ENCODE results near the gene ATP1A3.

DNA sequence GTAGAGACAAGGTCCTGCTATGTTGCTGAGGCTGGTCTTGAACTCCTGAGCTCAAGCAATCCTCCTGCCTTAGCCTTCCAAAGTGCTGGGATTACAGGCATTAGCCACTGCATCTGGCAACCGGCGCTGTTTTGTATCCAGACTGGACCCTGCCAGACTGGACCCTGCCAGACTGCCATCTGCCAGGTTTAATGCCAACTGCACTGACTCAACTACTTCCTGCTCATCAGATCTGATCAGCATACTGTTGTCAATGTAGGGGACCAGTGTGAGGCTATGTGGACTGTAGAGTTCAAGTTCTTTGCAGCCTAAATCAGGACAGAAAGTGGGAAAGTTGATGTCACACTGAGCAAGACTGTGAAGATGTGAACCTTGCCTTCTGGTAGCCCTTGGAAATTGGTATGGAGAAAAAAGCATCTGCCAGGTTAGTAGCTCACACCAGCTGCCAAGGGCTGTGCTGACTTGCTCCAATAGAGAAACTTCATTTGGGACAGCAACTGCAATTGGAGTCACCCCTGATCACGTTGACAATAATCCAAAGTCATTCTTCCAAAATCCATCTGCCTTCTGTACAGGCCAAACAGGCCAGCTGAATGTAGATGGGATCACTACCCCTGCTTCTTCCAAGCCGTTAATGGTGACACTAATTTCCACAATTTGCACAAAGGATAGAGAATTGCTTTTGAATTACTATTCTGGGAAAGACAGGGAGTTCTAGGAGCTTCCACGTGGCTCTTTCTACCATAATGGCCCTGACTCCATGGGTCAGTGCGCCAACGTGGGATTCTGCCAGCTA is 36.8 kb upstream of the ATP1A3 start:
- TF ChIP-seq SIN3A (IDR thresholded peaks at IDR 0.05; ENCODE audit: low read depth) (no peak), RAD21 (IDR thresholded peaks at IDR 0.05; ENCODE audit: low read depth) (no peak), CBX3 (IDR thresholded peaks at IDR 0.05; ENCODE audit: low read depth) (no peak), CEBPB (IDR thresholded peaks at IDR 0.05; ENCODE audit: low read depth) (no peak), ELF1 (IDR thresholded peaks at IDR 0.05; ENCODE audit: borderline replicate concordance, low read depth) (no peak), EGR1 (IDR thresholded peaks at IDR 0.05; ENCODE audit: low read depth) (no peak), POLR2A (IDR thresholded peaks at IDR 0.05; ENCODE audit: borderline replicate concordance, extremely low read depth, insufficient read depth, insufficient read length) (no peak)
- TF ChIP-seq, protein P1, sequence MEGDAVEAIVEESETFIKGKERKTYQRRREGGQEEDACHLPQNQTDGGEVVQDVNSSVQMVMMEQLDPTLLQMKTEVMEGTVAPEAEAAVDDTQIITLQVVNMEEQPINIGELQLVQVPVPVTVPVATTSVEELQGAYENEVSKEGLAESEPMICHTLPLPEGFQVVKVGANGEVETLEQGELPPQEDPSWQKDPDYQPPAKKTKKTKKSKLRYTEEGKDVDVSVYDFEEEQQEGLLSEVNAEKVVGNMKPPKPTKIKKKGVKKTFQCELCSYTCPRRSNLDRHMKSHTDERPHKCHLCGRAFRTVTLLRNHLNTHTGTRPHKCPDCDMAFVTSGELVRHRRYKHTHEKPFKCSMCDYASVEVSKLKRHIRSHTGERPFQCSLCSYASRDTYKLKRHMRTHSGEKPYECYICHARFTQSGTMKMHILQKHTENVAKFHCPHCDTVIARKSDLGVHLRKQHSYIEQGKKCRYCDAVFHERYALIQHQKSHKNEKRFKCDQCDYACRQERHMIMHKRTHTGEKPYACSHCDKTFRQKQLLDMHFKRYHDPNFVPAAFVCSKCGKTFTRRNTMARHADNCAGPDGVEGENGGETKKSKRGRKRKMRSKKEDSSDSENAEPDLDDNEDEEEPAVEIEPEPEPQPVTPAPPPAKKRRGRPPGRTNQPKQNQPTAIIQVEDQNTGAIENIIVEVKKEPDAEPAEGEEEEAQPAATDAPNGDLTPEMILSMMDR (IDR thresholded peaks at IDR 0.05 in 2 of 3, conservative IDR thresholded peaks at IDR 0.05 in 1 of 3; ENCODE audit: borderline replicate concordance in 1 of 3, insufficient read depth in 1 of 3, low read depth in 2 of 3, low read length in 2 of 3): no peak
- TF ChIP-seq, protein P2, sequence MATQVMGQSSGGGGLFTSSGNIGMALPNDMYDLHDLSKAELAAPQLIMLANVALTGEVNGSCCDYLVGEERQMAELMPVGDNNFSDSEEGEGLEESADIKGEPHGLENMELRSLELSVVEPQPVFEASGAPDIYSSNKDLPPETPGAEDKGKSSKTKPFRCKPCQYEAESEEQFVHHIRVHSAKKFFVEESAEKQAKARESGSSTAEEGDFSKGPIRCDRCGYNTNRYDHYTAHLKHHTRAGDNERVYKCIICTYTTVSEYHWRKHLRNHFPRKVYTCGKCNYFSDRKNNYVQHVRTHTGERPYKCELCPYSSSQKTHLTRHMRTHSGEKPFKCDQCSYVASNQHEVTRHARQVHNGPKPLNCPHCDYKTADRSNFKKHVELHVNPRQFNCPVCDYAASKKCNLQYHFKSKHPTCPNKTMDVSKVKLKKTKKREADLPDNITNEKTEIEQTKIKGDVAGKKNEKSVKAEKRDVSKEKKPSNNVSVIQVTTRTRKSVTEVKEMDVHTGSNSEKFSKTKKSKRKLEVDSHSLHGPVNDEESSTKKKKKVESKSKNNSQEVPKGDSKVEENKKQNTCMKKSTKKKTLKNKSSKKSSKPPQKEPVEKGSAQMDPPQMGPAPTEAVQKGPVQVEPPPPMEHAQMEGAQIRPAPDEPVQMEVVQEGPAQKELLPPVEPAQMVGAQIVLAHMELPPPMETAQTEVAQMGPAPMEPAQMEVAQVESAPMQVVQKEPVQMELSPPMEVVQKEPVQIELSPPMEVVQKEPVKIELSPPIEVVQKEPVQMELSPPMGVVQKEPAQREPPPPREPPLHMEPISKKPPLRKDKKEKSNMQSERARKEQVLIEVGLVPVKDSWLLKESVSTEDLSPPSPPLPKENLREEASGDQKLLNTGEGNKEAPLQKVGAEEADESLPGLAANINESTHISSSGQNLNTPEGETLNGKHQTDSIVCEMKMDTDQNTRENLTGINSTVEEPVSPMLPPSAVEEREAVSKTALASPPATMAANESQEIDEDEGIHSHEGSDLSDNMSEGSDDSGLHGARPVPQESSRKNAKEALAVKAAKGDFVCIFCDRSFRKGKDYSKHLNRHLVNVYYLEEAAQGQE (IDR thresholded peaks at IDR 0.05; ENCODE audit: low read depth): no peak
